SU-DHL-6 (cell line): ENCODE measurements around the gene PXK.
A peak's percentile ranks its signal among the peaks of the same experiment; 100 is the strongest.

Source experiments
- H2AFZ ChIP-seq: fragments of 200-600 bp; sonication (generic); 2 replicates; pipeline ENCODE4 v1.6.1; 2014; ENCODE audit warnings: low read depth, mild to moderate bottlenecking, moderate library complexity, mixed read lengths, antibody characterized with exemption, low read length; ENCODE audit not compliant: severe bottlenecking
- H3F3A ChIP-seq: fragments of 200-600 bp; shearing (Covaris generic); 2 replicates; pipeline ENCODE4 v1.6.0; 2016; ENCODE audit warnings: antibody characterized with exemption, mild to moderate bottlenecking; ENCODE audit not compliant: insufficient read depth
- H3K27ac ChIP-seq: fragments of 200-600 bp; sonication (generic); 2 replicates; pipeline ENCODE4 v1.5.1; 2016; ENCODE audit warnings: low read depth, mild to moderate bottlenecking, low read length, moderate library complexity, mixed read lengths
- H3K27me3 ChIP-seq: fragments of 200-600 bp; sonication (generic), shearing (Covaris generic); 2 replicates; pipeline ENCODE4 v1.6.0; 2014; ENCODE audit warnings: mild to moderate bottlenecking, low read length
- H3K36me3 ChIP-seq: fragments of 200-600 bp; sonication (generic); 2 replicates; pipeline ENCODE4 v1.6.1; 2014; ENCODE audit warnings: mild to moderate bottlenecking, low read length, mixed read lengths
- H3K4me2 ChIP-seq: fragments of 300-600, 200-600 bp; shearing (Covaris generic), sonication (generic); 2 replicates; pipeline ENCODE4 v1.6.0; 2014; ENCODE audit warnings: low read length, low read depth, mild to moderate bottlenecking; ENCODE audit not compliant: poor library complexity, severe bottlenecking
- H3K4me3 ChIP-seq: fragments of 200-600 bp; sonication (generic); 2 replicates; pipeline ENCODE4 v1.5.1; 2014; ENCODE audit warnings: antibody characterized with exemption, low read length, mild to moderate bottlenecking, mixed read lengths; ENCODE audit not compliant: insufficient read depth, poor library complexity, severe bottlenecking
- H3K79me2 ChIP-seq: fragments of 200-600 bp; sonication (generic); 2 replicates; pipeline ENCODE4 v1.6.1; 2014; ENCODE audit warnings: mild to moderate bottlenecking, low read length, moderate library complexity; ENCODE audit not compliant: insufficient read depth
- H3K9ac ChIP-seq: fragments of 200-600 bp; sonication (generic); 2 replicates; pipeline ENCODE4 v1.7.0; 2014; ENCODE audit warnings: mild to moderate bottlenecking, low read length
- H3K9me2 ChIP-seq: fragments of 200-600 bp; sonication (generic); replicated peaks from 2 replicates; pipeline ENCODE4 v1.6.1; 2014; ENCODE audit warnings: low read length; ENCODE audit not compliant: insufficient read depth
- H3K9me3 ChIP-seq: fragments of 200-600 bp; sonication (generic); 2 replicates; pipeline ENCODE4 v1.6.1; 2014; ENCODE audit warnings: low read length, mixed read lengths; ENCODE audit not compliant: insufficient read depth
- H4K20me1 ChIP-seq: fragments of 200-600 bp; sonication (generic); 2 replicates; pipeline ENCODE4 v1.6.1; 2014; ENCODE audit warnings: low read depth, mild to moderate bottlenecking, antibody characterized with exemption, low read length, moderate library complexity, mixed read lengths
- EZH2phosphoT487 ChIP-seq: fragments of 200-600 bp; sonication (generic), shearing (Covaris generic); conservative IDR thresholded peaks from 2 replicates; pipeline ENCODE4 v1.6.1; 2018; ENCODE audit warnings: mild to moderate bottlenecking, antibody characterized with exemption, low read length, moderate library complexity, mixed read lengths
- TF ChIP-seq, protein P1 (sequence below): fragments of 200-600 bp; sonication (generic); IDR thresholded peaks from one replicate; pipeline ENCODE4 v1.5.1; 2017; ENCODE audit warnings: antibody characterized with exemption, mild to moderate bottlenecking, low read length, moderate library complexity; ENCODE audit not compliant: insufficient read depth, poor library complexity, severe bottlenecking

PXK gene

DNA sequence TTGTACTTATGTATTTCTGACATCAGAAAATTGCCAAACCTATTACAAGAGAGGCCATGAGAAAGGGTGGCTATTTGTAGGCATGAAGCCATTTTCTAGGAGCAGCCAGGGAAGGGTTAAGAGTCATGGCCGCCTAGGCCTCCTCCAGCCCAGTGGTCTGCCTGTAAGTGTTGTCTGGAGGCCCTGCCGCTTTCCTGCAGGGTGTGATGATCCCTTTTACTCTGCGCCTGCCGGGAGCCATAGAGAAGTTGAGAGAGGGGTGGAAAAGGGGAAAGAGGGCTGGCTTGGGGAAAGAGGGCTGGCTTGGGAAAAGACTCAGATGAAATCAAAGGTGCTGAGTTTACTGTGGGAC is 130.1 kb downstream of the PXK start:
- no peaks in the 10 kb centered on the region for H3K36me3 ChIP-seq
- H4K20me1 ChIP-seq: no peaks in the 10 kb centered on the region
- H2AFZ ChIP-seq: no peak overlapping the region
- no peak for TF ChIP-seq EZH2phosphoT487
- TF ChIP-seq, protein P1, sequence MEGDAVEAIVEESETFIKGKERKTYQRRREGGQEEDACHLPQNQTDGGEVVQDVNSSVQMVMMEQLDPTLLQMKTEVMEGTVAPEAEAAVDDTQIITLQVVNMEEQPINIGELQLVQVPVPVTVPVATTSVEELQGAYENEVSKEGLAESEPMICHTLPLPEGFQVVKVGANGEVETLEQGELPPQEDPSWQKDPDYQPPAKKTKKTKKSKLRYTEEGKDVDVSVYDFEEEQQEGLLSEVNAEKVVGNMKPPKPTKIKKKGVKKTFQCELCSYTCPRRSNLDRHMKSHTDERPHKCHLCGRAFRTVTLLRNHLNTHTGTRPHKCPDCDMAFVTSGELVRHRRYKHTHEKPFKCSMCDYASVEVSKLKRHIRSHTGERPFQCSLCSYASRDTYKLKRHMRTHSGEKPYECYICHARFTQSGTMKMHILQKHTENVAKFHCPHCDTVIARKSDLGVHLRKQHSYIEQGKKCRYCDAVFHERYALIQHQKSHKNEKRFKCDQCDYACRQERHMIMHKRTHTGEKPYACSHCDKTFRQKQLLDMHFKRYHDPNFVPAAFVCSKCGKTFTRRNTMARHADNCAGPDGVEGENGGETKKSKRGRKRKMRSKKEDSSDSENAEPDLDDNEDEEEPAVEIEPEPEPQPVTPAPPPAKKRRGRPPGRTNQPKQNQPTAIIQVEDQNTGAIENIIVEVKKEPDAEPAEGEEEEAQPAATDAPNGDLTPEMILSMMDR: no peak
- no peak overlapping the region for H3K4me3 ChIP-seq
- H3K9me2 ChIP-seq: no peaks in the 10 kb centered on the region
- no peaks in the 10 kb centered on the region for H3K79me2 ChIP-seq
- no peak overlapping the region for H3K9ac ChIP-seq
- no peaks in the 10 kb centered on the region for H3F3A ChIP-seq
- H3K4me2 ChIP-seq: no peak overlapping the region
- no peak overlapping the region for H3K27ac ChIP-seq
- no peaks in the 10 kb centered on the region for H3K27me3 ChIP-seq
- no peaks in the 10 kb centered on the region for H3K9me3 ChIP-seq

DNA sequence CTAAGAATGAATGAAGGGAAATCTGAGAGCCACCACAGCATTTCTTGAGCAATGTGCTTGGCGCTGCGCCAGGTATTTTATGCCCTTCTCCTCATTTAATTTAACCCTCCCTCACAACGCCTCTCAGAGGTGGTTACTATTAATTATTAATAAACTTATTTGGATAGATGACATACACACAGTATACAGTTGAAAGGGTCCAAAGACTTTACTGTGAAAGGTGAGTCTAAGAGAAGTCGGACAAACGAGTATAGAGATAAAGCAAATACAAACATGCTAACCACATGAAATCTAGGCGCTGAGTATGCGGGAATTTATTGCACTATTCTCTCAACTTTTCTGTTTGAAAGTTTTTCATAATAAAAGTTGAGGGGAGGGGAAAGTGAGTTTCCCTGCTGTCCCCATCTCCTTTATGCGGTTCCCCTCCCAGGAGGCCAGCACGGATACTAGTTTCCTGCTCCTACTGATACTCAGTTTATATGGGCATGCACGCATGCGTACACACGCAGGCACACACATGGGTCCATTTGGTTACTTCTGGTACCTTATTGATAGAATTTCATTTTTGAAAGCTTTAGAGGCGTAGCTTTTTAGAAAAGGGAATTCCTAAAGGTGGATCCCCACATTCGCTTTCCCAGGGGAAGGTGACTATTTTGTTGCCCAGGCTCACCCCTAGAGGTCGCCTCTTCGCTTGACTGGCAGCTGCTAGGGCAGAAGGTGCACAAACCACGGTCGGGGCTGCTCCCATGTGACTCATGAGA is 130.7 kb downstream of the PXK start:
- no peak overlapping the region for H3K9ac ChIP-seq
- no peaks in the 10 kb centered on the region for H3K9me3 ChIP-seq
- H3F3A ChIP-seq: no peaks in the 10 kb centered on the region
- H3K36me3 ChIP-seq: no peaks in the 10 kb centered on the region
- no peak overlapping the region for H3K27ac ChIP-seq
- H3K9me2 ChIP-seq: no peaks in the 10 kb centered on the region
- H3K27me3 ChIP-seq: no peaks in the 10 kb centered on the region
- H2AFZ ChIP-seq: no peak overlapping the region
- no peaks in the 10 kb centered on the region for H4K20me1 ChIP-seq
- H3K4me2 ChIP-seq: no peak overlapping the region
- H3K79me2 ChIP-seq: no peaks in the 10 kb centered on the region
- H3K4me3 ChIP-seq: no peak overlapping the region
- TF ChIP-seq EZH2phosphoT487: no peak
- TF ChIP-seq, protein P1: peak; percentile 88

- TF ChIP-seq, protein P1: no peak
- no peak for TF ChIP-seq EZH2phosphoT487
- no peaks in the 10 kb centered on the region for H3K9me3 ChIP-seq
- no peak overlapping the region for H3K9ac ChIP-seq
- no peak overlapping the region for H3K4me2 ChIP-seq
- no peak overlapping the region for H3K4me3 ChIP-seq
- H2AFZ ChIP-seq: no peak overlapping the region
- H3K27me3 ChIP-seq: no peaks in the 10 kb centered on the region
- H3K79me2 ChIP-seq: no peaks in the 10 kb centered on the region
- no peaks in the 10 kb centered on the region for H3F3A ChIP-seq
- H4K20me1 ChIP-seq: no peaks in the 10 kb centered on the region
- H3K27ac ChIP-seq: no peak overlapping the region
- H3K9me2 ChIP-seq: no peaks in the 10 kb centered on the region
- H3K36me3 ChIP-seq: no peaks in the 10 kb centered on the region
Measured at GRCh38 chr3:58463942-58464271, 131.2 kb downstream of the PXK start.
